K562 (cell line): ENCODE data around the gene KRTAP1-4. TPM values are rescaled to one million over a fixed set of nuclear protein-coding genes. Genes with fewer than 3 reads are reported as not detected.

Experiments used
- ATAC-seq: fragments of 200-7000 bp; cut with Tn5 transposase; 3 replicates; pipeline ENCODE4 v1.9.1; 2020; ENCODE audit warnings: moderate library complexity
- BruUV-seq: library from RNA; stranded (reverse); fragments of 400-500 nt; replicated peaks from 2 replicates; lab custom pipeline; 2021; lab: Mats Ljungman, UMichigan
- CTCF ChIA-PET: fragments of 300-600 bp; formaldehyde crosslinking; extraction: SDS; loops from one replicate; lab custom pipeline; 2021; ENCODE audit warnings: low intra/inter-chr PET ratio; lab: Yijun Ruan, JAX
- POLR2A ChIA-PET: fragments of 300-600, 350-650 bp; sonication (Branson Sonifier 250); formaldehyde crosslinking; extraction: SDS; loops from one replicate; lab custom pipeline; 2021; ENCODE audit warnings: antibody characterized with exemption, inconsistent platforms; lab: Yijun Ruan, JAX
- DNase-seq, 4 experiments: peaks; one replicate each; pipeline versions ENCODE4 v3.0.0 to v3.0.0-alpha.2; 2011 to 2018; ENCODE audit warnings: low spot score in 3 of 4, mixed read lengths in 3 of 4; ENCODE audit errors: extremely low read depth in 1 of 4
- FAIRE-seq: peaks from 2 replicates; lab custom pipeline; 2011; peaks lifted over from hg19 to GRCh38; lab: Jason Lieb, UNC
- H2AFZ ChIP-seq: 2 replicates; pipeline ENCODE4 v1.6.0; 2011; ENCODE audit warnings: low read depth, low read length, control low read depth, inconsistent platforms
- H3K27ac ChIP-seq: fragments of 200-600 bp; 3 replicates; pipeline ENCODE4 v1.8.0; 2011; ENCODE audit warnings: low read depth, mild to moderate bottlenecking, control low read depth, inconsistent platforms, low read length, moderate library complexity, mixed read lengths; ENCODE audit errors: extremely low read depth
- H3K27me3 ChIP-seq, 2 experiments: fragments of 300-600 bp in 1 of 2; 2 replicates in 1 of 2; 3 replicates in 1 of 2; pipeline versions ENCODE4 v1.6.0 to v1.8.0; 2011; ENCODE audit warnings: inconsistent platforms in 2 of 2, low read length in 2 of 2, mild to moderate bottlenecking in 1 of 2, mixed read lengths in 1 of 2, moderate library complexity in 1 of 2; ENCODE audit not compliant: control insufficient read depth in 2 of 2, insufficient read depth in 2 of 2
- H3K36me3 ChIP-seq: fragments of 300-600 bp; 3 replicates; pipeline ENCODE4 v1.8.0; 2011; ENCODE audit warnings: mild to moderate bottlenecking, low read length, inconsistent platforms; ENCODE audit not compliant: control insufficient read depth, insufficient read depth
- H3K4me1 ChIP-seq, 2 experiments: fragments of 200-600 bp in 1 of 2; replicated peaks in 1 of 2; 2 replicates in 1 of 2; 3 replicates in 1 of 2; pipeline versions ENCODE4 v1.5.1 to v1.8.0; 2011; ENCODE audit warnings: inconsistent platforms in 2 of 2, low read length in 2 of 2, mild to moderate bottlenecking in 1 of 2, mixed read lengths in 1 of 2, moderate library complexity in 1 of 2; ENCODE audit not compliant: control insufficient read depth in 2 of 2, insufficient read depth in 2 of 2
- H3K4me2 ChIP-seq: 2 replicates; pipeline ENCODE4 v1.6.1; 2011; ENCODE audit warnings: low read length, control low read depth, inconsistent platforms, mixed read lengths; ENCODE audit not compliant: insufficient read depth
- H3K4me3 ChIP-seq: fragments of 200-600 bp; sonication (generic), shearing (Covaris generic); 2 replicates; pipeline ENCODE4 v1.5.1; 2016; ENCODE audit warnings: control low read depth, inconsistent platforms
- H3K79me2 ChIP-seq: fragments of 200-600 bp; 3 replicates; pipeline ENCODE4 v1.8.0; 2011; ENCODE audit warnings: low read length, inconsistent platforms; ENCODE audit not compliant: control insufficient read depth, insufficient read depth
- H3K9ac ChIP-seq, 2 experiments: 2 replicates each; pipeline versions ENCODE4 v1.6.0 to v1.6.1; 2011; ENCODE audit warnings: low read depth in 2 of 2, low read length in 2 of 2, control low read depth in 1 of 2, inconsistent platforms in 1 of 2, mild to moderate bottlenecking in 1 of 2, mixed read lengths in 1 of 2; ENCODE audit not compliant: insufficient read depth in 1 of 2
- H3K9me1 ChIP-seq: one replicate; pipeline ENCODE4 v1.6.0; 2011; ENCODE audit warnings: inconsistent platforms, mild to moderate bottlenecking, low read length, moderate library complexity; ENCODE audit not compliant: control insufficient read depth, insufficient read depth
- H3K9me3 ChIP-seq: replicated peaks from 2 replicates; pipeline ENCODE4 v1.5.1; 2011; ENCODE audit warnings: low read depth, low read length, inconsistent platforms; ENCODE audit not compliant: control insufficient read depth, insufficient read depth
- H4K20me1 ChIP-seq: replicated peaks from 2 replicates; pipeline ENCODE4 v1.6.1; 2011; ENCODE audit warnings: low read length, inconsistent platforms, mixed read lengths; ENCODE audit not compliant: control insufficient read depth, insufficient read depth
- DACH1 ChIP-seq: fragments of 450-650 bp; IDR thresholded peaks from 2 replicates; pipeline ENCODE4 v1.6.1; 2018; ENCODE audit not compliant: partially characterized antibody
- KLF1 ChIP-seq: fragments of 450-650 bp; IDR thresholded peaks from 2 replicates; pipeline ENCODE4 v1.6.1; 2016; ENCODE audit warnings: missing genetic modification characterization, missing compliant biosample characterization
- POLR2H ChIP-seq: IDR thresholded peaks from 2 replicates; pipeline ENCODE4 v1.6.1; 2016; ENCODE audit warnings: missing genetic modification characterization, low read depth, mild to moderate bottlenecking, control low read depth, missing compliant biosample characterization, moderate library complexity
- SMC3 ChIP-seq: conservative IDR thresholded peaks from 2 replicates; pipeline ENCODE4 v1.6.1; 2011; ENCODE audit warnings: low read depth, low read length, improper control_type of control experiment; ENCODE audit not compliant: insufficient read depth
- ZNF165 ChIP-seq: fragments of 250-450 bp; sonication (Bioruptor Pico); IDR thresholded peaks from 2 replicates; pipeline ENCODE4 v1.4.0; 2020; ENCODE audit warnings: borderline replicate concordance
- ZNF766 ChIP-seq: fragments of 200-800 bp; sonication (Bioruptor generic); conservative IDR thresholded peaks from 2 replicates; pipeline ENCODE4 v1.6.1; 2016; ENCODE audit warnings: missing genetic modification characterization, missing compliant biosample characterization
- WGBS: fragments of 100-300 bp; shearing (Covaris generic); methylation state at CpG from one replicate; pipeline ENCODE4 v1.1.6; 2016; ENCODE audit warnings: low coverage, mixed read lengths; ENCODE audit not compliant: insufficient coverage; ENCODE audit errors: missing lambda C conversion rate; 5-methylcytosine and 5-hydroxymethylcytosine counted together
- in situ Hi-C: fragments of 300-500 bp; cut with MboI; formaldehyde crosslinking; loops from 4 replicates; pipeline ENCODE4 v1.15.0; 2018; ENCODE audit warnings: inconsistent platforms, mixed read lengths
- intact Hi-C: fragments of 100-400 bp; cut with micrococcal nuclease; formaldehyde crosslinking; loops from 2 replicates; pipeline ENCODE4 v1.14.2; 2022
- polyA plus RNA-seq, 8 experiments: library from polyadenylated mRNA; depleted of rRNA in 4 of 8; stranded (reverse) in 5 of 8; unstranded in 3 of 8; fragments of >200 nt; fragmentation: Nextera tagmentation in 2 of 8; fragmentation: Illumina TruSeq in 1 of 8; extraction: Ambion mirVana in 2 of 8; extraction: Trizol in 1 of 8; gene quantifications; 2 replicates each; pipeline versions ENCODE4 v1.2.1 to v1.2.3, GENCODE V29; 2011 to 2014; ENCODE audit warnings: inconsistent platforms in 1 of 8, missing spikeins in 1 of 8
- total RNA-seq, 7 experiments: library from RNA; depleted of rRNA in 6 of 7; stranded (reverse); fragments of >200 nt in 6 of 7; fragmentation: Illumina TruSeq in 2 of 7; extraction: Trizol in 2 of 7; gene quantifications; 2 replicates each; pipeline versions ENCODE4 v1.2.1 to v1.2.3, GENCODE V29; 2011 to 2021; ENCODE audit warnings: low replicate concordance in 1 of 7
- TF ChIP-seq, protein P1 (sequence below), 2 experiments: fragments of 250-450 bp in 1 of 2; fragments of 450-650 bp in 1 of 2; sonication (Bioruptor Pico) in 1 of 2; IDR thresholded peaks; 2 replicates each; pipeline versions ENCODE4 v1.6.1 to v1.8.0; 2016 to 2021; ENCODE audit warnings: mild to moderate bottlenecking in 2 of 2, moderate library complexity in 2 of 2, missing compliant biosample characterization in 1 of 2, missing genetic modification characterization in 1 of 2

KRTAP1-4 gene
- total and polyA plus RNA-seq, 9 of the 15 experiments (the other 6 are each of a cell fraction or from before 2014, with no cell fraction given) = not detected

DNA sequence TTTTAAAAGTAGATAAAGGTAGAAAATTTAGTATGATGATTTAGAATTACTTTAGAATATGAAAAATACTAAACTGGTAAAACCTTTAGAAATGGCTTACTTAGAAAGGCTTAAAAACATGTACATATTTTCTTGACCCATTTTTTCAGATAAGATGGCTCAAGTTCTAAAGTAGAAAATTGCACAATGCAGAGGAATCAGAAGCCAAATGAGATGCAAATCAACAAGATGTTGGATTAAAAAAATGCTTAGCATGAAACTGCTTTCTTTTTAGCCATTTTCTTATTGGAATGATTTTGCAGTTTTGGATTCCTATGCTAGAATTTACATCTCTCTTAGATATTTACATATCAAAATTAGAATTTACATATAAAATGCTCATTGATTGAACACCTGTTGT is 19.6 kb downstream of the KRTAP1-4 start (continued):
- TF ChIP-seq, protein P1, sequence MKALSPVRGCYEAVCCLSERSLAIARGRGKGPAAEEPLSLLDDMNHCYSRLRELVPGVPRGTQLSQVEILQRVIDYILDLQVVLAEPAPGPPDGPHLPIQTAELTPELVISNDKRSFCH (CRISPR knock-in tag; IDR thresholded peaks at IDR 0.05) = no peak
- TF ChIP-seq, protein P1 (tag; IDR thresholded peaks at IDR 0.05) = no peak
- TF ChIP-seq POLR2H (tag) (no peak), ZNF766 (CRISPR knock-in tag) (no peak), KLF1 (tag) (no peak)
- TF ChIP-seq, all 486 proteins: peak for 0

- ATAC-seq = no peak
- FAIRE-seq = no peak
- CTCF ChIA-PET = no interaction called here
- Histone ChIP-seq H3K9me3 (no peaks in the 10 kb centered on the region), H2AFZ (no peak overlapping the region), H3K27me3 (peaks cover 0 to 6% of the 10 kb centered on the region in 2 experiments; a peak in 3 of 5 replicates), H3K79me2 (no peaks in the 10 kb centered on the region), H3K9me1 (no peaks in the 10 kb centered on the region), H3K4me2 (no peak overlapping the region)
- no peak for DNase-seq
- no peak for TF ChIP-seq SMC3
- no peak for TF ChIP-seq DACH1
- no peak for TF ChIP-seq ZNF165 (CRISPR knock-in tag)
- TF ChIP-seq, all 486 proteins: peak for 0
- intact Hi-C loops = no loop called here
- Histone ChIP-seq H4K20me1 (no peaks in the 10 kb centered on the region), H3K27ac (no peak overlapping the region), H3K9ac (no peak overlapping the region), H3K36me3 (no peaks in the 10 kb centered on the region), H3K4me1 (no peaks in the 10 kb centered on the region), H3K4me3 (no peak overlapping the region)
- POLR2A ChIA-PET = no interaction called here
- WGBS = 0% methylated on average over 1 of the region's 1 CpG
- BruUV-seq = no TSS peak
- in situ Hi-C loops = no loop called here
These were observed 20.1 kb downstream of the KRTAP1-4 start for GRCh38 chr17:41009936-41010335.
